ENCODE data around the gene TXNDC16. TPM values are rescaled to one million over a fixed set of nuclear protein-coding genes. Genes with fewer than 3 reads are reported as not detected.

Gene TXNDC16
- total and polyA plus RNA-seq, 4 donors, result 19.8 to 36.6 (median 21.3) TPM

Other genes with a start within 250 kb of the TXNDC16 start
- 1 to 10 TPM; 2.4 to 3.6 TPM for gene PTGER2, start 238.2 kb downstream of the TXNDC16 start, total RNA-seq
- gene PTGER2, start 238.2 kb downstream of the TXNDC16 start, polyA plus RNA-seq (ENCODE audit: insufficient read length in 2 of 2), result 1 to 10 TPM; 2.5 to 3.4 TPM
- 10 to 100 TPM in 1 of 2 donors, 1 to 10 TPM in 1; 6.7 to 37.9 TPM for gene GPR137C, start 331 bp upstream of the TXNDC16 start, total RNA-seq
- 10 to 100 TPM; 27.9 to 31.2 TPM for gene GPR137C, start 331 bp upstream of the TXNDC16 start, polyA plus RNA-seq (ENCODE audit: insufficient read length in 2 of 2)
- gene ERO1A, start 143.1 kb upstream of the TXNDC16 start, total RNA-seq, result 10 to 100 TPM; 37.1 to 44.3 TPM
- gene ERO1A, start 143.1 kb upstream of the TXNDC16 start, polyA plus RNA-seq (ENCODE audit: insufficient read length in 2 of 2), result 10 to 100 TPM; 21.6 to 26.5 TPM
- gene PSMC6, start 154.7 kb upstream of the TXNDC16 start, total RNA-seq, result 100 to 1,000 TPM; 120 to 124 TPM
- gene PSMC6, start 154.7 kb upstream of the TXNDC16 start, polyA plus RNA-seq (ENCODE audit: insufficient read length in 2 of 2), result 100 to 1,000 TPM; 108 to 117 TPM
- 10 to 100 TPM; 10.5 to 29.7 TPM for gene STYX, start 177.7 kb upstream of the TXNDC16 start, total RNA-seq
- 10 to 100 TPM; 16.0 to 19.9 TPM for gene STYX, start 177.7 kb upstream of the TXNDC16 start, polyA plus RNA-seq (ENCODE audit: insufficient read length in 2 of 2)
- gene GNPNAT1, start 239.1 kb upstream of the TXNDC16 start, total RNA-seq, result 10 to 100 TPM; 11.1 to 16.4 TPM
- gene GNPNAT1, start 239.1 kb upstream of the TXNDC16 start, polyA plus RNA-seq (ENCODE audit: insufficient read length in 2 of 2), result 10 to 100 TPM; 16.2 to 16.7 TPM

All from spinal cord (tissue), 4 donors.